ENCODE data around the gene EPS8L2. TPM values are rescaled to one million over a fixed set of nuclear protein-coding genes. Genes with fewer than 3 reads are reported as not detected.

The EPS8L2 gene
- total and polyA plus RNA-seq, 2 of the 13 experiments (the other 11 are each of a cell fraction or from before 2014, with no cell fraction given) = 89.3 to 416 TPM

GRCh38 chr11:662689-663274, 43.2 kb upstream of the EPS8L2 start (continued):
- TF ChIP-seq AHDC1 (CRISPR knock-in tag; IDR thresholded peaks at IDR 0.05; ENCODE audit: borderline replicate concordance) (no peak), ZBTB38 (CRISPR knock-in tag; IDR thresholded peaks at IDR 0.05) (peak; percentile 87), SOX5 (CRISPR knock-in tag; IDR thresholded peaks at IDR 0.05; ENCODE audit: borderline replicate concordance) (no peak), HMGXB3 (CRISPR knock-in tag; IDR thresholded peaks at IDR 0.05; ENCODE audit: borderline replicate concordance) (no peak), NR2F6 (IDR thresholded peaks at IDR 0.05) (peak; percentile 53; the same call in 1 of the 2 replicates), NR2F6 (CRISPR knock-in tag; IDR thresholded peaks at IDR 0.05) (peak; percentile 81), XRCC5 (optimal IDR thresholded peaks at IDR 0.05; ENCODE audit: low read length) (peak; percentile 55), KDM2A (CRISPR knock-in tag; IDR thresholded peaks at IDR 0.05; ENCODE audit: borderline replicate concordance, low read depth) (peak; percentile 25; the same call in 1 of the 2 replicates), THAP9 (CRISPR knock-in tag; IDR thresholded peaks at IDR 0.05; ENCODE audit: borderline replicate concordance) (0 out of 2 replicates have a peak, but pooled peaks have one; percentile 20), HNRNPL (IDR thresholded peaks at IDR 0.05; ENCODE audit: low read depth, low read length) (peak; percentile 96), HNF1A (IDR thresholded peaks at IDR 0.05; ENCODE audit: low read depth) (no peak), HNF1A (CRISPR knock-in tag; IDR thresholded peaks at IDR 0.05; ENCODE audit: borderline replicate concordance) (0 out of 2 replicates have a peak, but pooled peaks have one; percentile 27)

Measured in HepG2 (cell line).